ENCODE measurements around the gene ACER3.

The ACER3 gene

DNA sequence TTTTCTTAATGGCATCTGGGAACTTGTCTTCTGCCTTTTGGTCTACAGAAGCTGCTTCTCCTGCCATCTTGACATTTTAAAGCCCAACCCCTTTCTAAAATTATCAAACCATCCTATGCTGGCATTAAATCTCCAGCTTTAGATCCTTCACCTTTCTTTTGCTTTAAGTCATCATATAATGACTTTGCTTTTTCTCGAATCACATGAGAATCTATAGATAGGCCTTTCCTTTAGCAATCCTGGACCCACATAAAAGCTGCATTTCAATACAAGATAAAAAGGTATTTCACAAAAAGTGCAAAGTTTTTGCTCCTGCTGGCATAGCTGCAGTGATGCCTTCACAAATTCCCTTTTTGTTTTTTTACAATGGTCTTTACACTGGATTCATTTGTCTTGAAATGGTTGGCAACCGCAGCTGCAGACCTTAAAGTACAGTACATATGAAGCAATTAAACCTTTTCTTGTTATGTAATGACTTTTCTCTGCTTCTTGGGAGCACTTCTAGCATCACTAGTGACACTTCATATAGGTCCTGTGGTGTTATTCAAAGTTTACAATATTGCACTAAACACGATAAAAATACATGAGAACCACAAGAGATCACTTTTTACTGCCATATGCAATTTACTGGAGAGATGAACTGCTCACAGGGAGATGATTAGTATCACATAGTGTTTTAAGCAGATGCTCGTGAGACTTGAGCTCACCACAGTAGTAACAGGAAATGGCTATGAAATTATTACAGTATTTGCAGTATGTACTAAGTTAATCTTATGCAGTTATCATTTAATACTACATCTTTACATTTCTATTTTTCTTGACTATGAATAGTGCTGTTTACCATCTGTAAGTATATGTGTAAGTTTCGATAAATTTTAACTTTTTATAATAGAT is 41.6 kb downstream of the ACER3 start:
- Histone ChIP-seq H3K27ac (replicated peaks) (no peak overlapping the region), H3K27me3 (ENCODE audit: insufficient read depth, poor library complexity, severe bottlenecking) (no peaks in the 10 kb centered on the region), H3K4me3 (replicated peaks; ENCODE audit: insufficient read depth, low read length) (no peak overlapping the region)
- DNase-seq (ENCODE audit: low read depth in 1 of 2, low spot score in 1 of 2), result no peak
- TF ChIP-seq CTCF (IDR thresholded peaks at IDR 0.05; ENCODE audit: insufficient read depth, low read length) (no peak), SPI1 (IDR thresholded peaks at IDR 0.05; ENCODE audit: borderline replicate concordance, low read depth) (no peak)

DNA sequence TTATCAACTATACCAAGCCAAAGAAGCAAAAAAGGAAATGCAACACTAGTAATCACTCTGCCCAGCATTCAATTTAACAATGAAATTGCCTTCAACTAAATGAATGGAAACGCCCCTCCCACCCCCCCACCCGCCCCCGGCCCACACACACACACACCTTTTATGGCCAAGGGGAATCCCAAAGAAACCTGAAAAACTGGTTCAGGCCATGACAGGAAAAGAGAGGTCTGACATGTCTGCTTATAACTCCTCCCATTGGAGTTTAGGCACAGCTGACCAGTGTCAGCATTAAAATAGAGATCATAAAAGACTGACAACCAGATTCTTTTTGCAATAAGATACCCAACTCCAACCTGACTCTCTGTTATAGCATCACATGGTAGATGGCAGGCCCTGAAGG is 42.6 kb downstream of the ACER3 start:
- no peak overlapping the region for H3K27ac ChIP-seq (replicated peaks)
- no peak for TF ChIP-seq CTCF (IDR thresholded peaks at IDR 0.05; ENCODE audit: insufficient read depth, low read length)
- no peak for TF ChIP-seq GABPA (IDR thresholded peaks at IDR 0.05; ENCODE audit: low read depth)
- no peak for TF ChIP-seq REST (IDR thresholded peaks at IDR 0.05; ENCODE audit: insufficient replicate concordance, low read depth)
- TF ChIP-seq SPI1 (IDR thresholded peaks at IDR 0.05; ENCODE audit: borderline replicate concordance, low read depth), result no peak
- no peak for TF ChIP-seq POLR2AphosphoS5 (IDR thresholded peaks at IDR 0.05; ENCODE audit: low read depth)
- H3K27me3 ChIP-seq (ENCODE audit: insufficient read depth, poor library complexity, severe bottlenecking), result no peaks in the 10 kb centered on the region
- H3K4me3 ChIP-seq (replicated peaks; ENCODE audit: insufficient read depth, low read length), result no peak overlapping the region
- no peak for DNase-seq (ENCODE audit: low read depth in 1 of 2, low spot score in 1 of 2)

DNA sequence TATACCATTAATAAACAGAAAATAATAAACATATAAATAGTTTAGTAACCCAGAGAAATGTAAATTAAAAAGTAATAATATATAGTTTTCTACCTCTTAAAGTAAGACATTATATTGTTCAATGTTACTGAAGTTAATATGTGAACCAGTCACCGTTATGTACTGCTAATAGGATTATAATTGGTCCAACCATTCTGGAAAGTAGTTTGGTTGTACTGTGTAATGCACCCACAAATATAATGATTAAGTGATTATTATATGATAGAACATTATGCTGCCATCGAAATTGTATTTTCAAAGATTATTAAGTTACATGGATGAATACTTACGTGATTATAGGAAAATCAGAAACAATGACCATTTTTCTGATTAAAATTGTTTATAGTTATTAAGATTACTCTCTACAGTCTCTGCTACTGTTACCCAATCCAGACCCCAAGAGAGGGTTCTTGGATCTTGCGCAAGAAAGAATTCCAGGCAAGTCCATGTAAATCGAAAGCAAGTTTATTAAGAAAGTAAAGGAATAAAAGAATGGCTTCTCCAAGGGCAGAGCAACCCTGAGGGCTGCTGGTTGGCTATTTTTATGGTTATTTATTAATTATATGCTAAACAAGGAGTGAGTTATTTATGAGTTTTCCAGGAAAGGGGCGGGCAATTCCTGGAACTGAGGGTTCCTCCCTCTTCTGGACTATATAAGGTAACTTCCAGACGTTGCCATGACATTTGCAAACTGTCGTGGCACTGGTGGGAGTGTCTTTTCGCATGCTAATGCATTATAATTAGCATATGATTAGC is 50.1 kb downstream of the ACER3 start:
- H3K27ac ChIP-seq (replicated peaks), result no peak overlapping the region
- no peak for DNase-seq (ENCODE audit: low read depth in 1 of 2, low spot score in 1 of 2)
- TF ChIP-seq REST (IDR thresholded peaks at IDR 0.05; ENCODE audit: insufficient replicate concordance, low read depth) (no peak), POLR2AphosphoS5 (IDR thresholded peaks at IDR 0.05; ENCODE audit: low read depth) (no peak), SPI1 (IDR thresholded peaks at IDR 0.05; ENCODE audit: borderline replicate concordance, low read depth) (no peak), GABPA (IDR thresholded peaks at IDR 0.05; ENCODE audit: low read depth) (no peak), CTCF (IDR thresholded peaks at IDR 0.05; ENCODE audit: insufficient read depth, low read length) (no peak)
- no peaks in the 10 kb centered on the region for H3K27me3 ChIP-seq (ENCODE audit: insufficient read depth, poor library complexity, severe bottlenecking)
- H3K4me3 ChIP-seq (replicated peaks; ENCODE audit: insufficient read depth, low read length), result no peak overlapping the region

All from HL-60 (cell line).